HL-60 (cell line): ENCODE results near the gene COG1.
"Not testable (repeated sequence)": the region's sequence is repeated elsewhere in the genome, so short reads cannot be mapped to it uniquely, and the experiment has no call there.

ENCODE experiments used
- DNase-seq, 2 experiments: peaks; one replicate each; pipeline ENCODE4 v3.0.0-alpha.2; 2010 to 2020; ENCODE audit warnings: low read depth in 1 of 2, low spot score in 1 of 2
- H3K27ac ChIP-seq: fragments of 250-450 bp; sonication (Bioruptor Pico); replicated peaks from 2 replicates; pipeline ENCODE4 v1.5.1; 2020; ENCODE audit warnings: mild to moderate bottlenecking, moderate library complexity
- H3K27me3 ChIP-seq: fragments of 250-450 bp; sonication (Bioruptor Pico); 2 replicates; pipeline ENCODE4 v1.5.1; 2021; ENCODE audit warnings: mild to moderate bottlenecking, moderate library complexity; ENCODE audit not compliant: insufficient read depth, poor library complexity, severe bottlenecking
- H3K4me3 ChIP-seq: replicated peaks from 2 replicates; pipeline ENCODE4 v1.5.1; 2011; ENCODE audit warnings: mild to moderate bottlenecking, control low read depth, low read length; ENCODE audit not compliant: insufficient read depth
- GABPA ChIP-seq: IDR thresholded peaks from 2 replicates; pipeline ENCODE4 v1.6.1; 2012; ENCODE audit warnings: low read depth
- POLR2AphosphoS5 ChIP-seq: IDR thresholded peaks from 2 replicates; pipeline ENCODE4 v1.6.1; 2012; ENCODE audit warnings: low read depth
- SPI1 ChIP-seq: IDR thresholded peaks from 2 replicates; pipeline ENCODE4 v1.6.1; 2012; ENCODE audit warnings: low read depth, mild to moderate bottlenecking, borderline replicate concordance
- long read RNA-seq: library from polyadenylated mRNA; unstranded; transcript quantifications from one replicate; pipeline ENCODE4 v2.0.0, GENCODE V29; 2020
- TF ChIP-seq, protein P1 (sequence below): IDR thresholded peaks from one replicate; pipeline ENCODE4 v1.5.1; 2011; ENCODE audit warnings: low read length, control low read depth, inconsistent platforms; ENCODE audit not compliant: insufficient read depth
- TF ChIP-seq, protein P2 (sequence below): IDR thresholded peaks from 2 replicates; pipeline ENCODE4 v1.6.1; 2012; ENCODE audit warnings: low read depth; ENCODE audit not compliant: insufficient replicate concordance

The COG1 gene, protein sequence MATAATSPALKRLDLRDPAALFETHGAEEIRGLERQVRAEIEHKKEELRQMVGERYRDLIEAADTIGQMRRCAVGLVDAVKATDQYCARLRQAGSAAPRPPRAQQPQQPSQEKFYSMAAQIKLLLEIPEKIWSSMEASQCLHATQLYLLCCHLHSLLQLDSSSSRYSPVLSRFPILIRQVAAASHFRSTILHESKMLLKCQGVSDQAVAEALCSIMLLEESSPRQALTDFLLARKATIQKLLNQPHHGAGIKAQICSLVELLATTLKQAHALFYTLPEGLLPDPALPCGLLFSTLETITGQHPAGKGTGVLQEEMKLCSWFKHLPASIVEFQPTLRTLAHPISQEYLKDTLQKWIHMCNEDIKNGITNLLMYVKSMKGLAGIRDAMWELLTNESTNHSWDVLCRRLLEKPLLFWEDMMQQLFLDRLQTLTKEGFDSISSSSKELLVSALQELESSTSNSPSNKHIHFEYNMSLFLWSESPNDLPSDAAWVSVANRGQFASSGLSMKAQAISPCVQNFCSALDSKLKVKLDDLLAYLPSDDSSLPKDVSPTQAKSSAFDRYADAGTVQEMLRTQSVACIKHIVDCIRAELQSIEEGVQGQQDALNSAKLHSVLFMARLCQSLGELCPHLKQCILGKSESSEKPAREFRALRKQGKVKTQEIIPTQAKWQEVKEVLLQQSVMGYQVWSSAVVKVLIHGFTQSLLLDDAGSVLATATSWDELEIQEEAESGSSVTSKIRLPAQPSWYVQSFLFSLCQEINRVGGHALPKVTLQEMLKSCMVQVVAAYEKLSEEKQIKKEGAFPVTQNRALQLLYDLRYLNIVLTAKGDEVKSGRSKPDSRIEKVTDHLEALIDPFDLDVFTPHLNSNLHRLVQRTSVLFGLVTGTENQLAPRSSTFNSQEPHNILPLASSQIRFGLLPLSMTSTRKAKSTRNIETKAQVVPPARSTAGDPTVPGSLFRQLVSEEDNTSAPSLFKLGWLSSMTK
- long read RNA-seq, full-length matches to known transcripts = 128 of 256 reads
- long read RNA-seq, partial matches to known transcripts = 66 of 256 reads
- long read RNA-seq, other reads (novel, unspliced or antisense) = 62 of 256 reads

DNA sequence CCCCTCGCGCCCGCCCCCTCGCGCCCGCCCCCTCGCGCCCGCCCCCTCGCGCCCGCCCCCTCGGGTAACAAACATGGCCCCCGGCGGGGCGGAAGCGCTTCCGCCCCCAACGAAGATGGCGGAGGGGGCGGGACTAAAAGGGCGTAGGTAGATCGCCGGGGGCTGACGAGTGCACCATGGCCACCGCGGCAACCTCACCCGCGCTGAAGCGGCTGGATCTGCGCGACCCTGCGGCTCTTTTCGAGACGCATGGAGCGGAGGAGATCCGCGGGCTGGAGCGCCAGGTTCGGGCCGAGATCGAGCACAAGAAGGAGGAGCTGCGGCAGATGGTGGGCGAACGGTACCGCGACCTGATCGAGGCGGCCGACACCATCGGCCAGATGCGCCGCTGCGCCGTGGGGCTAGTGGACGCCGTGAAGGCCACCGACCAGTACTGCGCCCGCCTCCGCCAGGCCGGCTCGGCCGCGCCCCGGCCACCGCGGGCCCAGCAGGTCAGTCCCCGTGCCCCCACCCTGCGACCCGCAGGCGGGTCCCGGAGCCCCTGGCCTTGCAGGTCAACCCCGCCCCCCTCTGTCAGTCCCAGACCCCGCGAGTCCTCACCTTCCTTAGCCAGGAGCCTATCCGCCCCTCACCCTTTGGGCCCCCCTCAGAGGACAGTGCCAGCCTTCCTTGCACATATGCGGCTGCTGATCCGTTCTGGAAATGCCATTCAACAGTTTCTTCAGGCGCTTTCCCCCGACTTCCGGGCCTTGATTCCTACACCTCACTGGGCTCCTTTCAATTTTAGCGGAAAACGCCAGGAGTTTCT, at the start of gene COG1:
Gene COG1, plus strand, starts transcription at position 162 of the 808 bp plus-strand sequence. Its CDS starts 15 bp downstream, at position 177.
- TF ChIP-seq GABPA = peak; percentile 80
- TF ChIP-seq, protein P1, sequence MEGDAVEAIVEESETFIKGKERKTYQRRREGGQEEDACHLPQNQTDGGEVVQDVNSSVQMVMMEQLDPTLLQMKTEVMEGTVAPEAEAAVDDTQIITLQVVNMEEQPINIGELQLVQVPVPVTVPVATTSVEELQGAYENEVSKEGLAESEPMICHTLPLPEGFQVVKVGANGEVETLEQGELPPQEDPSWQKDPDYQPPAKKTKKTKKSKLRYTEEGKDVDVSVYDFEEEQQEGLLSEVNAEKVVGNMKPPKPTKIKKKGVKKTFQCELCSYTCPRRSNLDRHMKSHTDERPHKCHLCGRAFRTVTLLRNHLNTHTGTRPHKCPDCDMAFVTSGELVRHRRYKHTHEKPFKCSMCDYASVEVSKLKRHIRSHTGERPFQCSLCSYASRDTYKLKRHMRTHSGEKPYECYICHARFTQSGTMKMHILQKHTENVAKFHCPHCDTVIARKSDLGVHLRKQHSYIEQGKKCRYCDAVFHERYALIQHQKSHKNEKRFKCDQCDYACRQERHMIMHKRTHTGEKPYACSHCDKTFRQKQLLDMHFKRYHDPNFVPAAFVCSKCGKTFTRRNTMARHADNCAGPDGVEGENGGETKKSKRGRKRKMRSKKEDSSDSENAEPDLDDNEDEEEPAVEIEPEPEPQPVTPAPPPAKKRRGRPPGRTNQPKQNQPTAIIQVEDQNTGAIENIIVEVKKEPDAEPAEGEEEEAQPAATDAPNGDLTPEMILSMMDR = no peak
- TF ChIP-seq, protein P2, sequence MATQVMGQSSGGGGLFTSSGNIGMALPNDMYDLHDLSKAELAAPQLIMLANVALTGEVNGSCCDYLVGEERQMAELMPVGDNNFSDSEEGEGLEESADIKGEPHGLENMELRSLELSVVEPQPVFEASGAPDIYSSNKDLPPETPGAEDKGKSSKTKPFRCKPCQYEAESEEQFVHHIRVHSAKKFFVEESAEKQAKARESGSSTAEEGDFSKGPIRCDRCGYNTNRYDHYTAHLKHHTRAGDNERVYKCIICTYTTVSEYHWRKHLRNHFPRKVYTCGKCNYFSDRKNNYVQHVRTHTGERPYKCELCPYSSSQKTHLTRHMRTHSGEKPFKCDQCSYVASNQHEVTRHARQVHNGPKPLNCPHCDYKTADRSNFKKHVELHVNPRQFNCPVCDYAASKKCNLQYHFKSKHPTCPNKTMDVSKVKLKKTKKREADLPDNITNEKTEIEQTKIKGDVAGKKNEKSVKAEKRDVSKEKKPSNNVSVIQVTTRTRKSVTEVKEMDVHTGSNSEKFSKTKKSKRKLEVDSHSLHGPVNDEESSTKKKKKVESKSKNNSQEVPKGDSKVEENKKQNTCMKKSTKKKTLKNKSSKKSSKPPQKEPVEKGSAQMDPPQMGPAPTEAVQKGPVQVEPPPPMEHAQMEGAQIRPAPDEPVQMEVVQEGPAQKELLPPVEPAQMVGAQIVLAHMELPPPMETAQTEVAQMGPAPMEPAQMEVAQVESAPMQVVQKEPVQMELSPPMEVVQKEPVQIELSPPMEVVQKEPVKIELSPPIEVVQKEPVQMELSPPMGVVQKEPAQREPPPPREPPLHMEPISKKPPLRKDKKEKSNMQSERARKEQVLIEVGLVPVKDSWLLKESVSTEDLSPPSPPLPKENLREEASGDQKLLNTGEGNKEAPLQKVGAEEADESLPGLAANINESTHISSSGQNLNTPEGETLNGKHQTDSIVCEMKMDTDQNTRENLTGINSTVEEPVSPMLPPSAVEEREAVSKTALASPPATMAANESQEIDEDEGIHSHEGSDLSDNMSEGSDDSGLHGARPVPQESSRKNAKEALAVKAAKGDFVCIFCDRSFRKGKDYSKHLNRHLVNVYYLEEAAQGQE = no peak
- no peak for TF ChIP-seq SPI1
- no peaks in the 10 kb centered on the region for H3K27me3 ChIP-seq
- peak within 1 kb of the TSS; percentile 89 for H3K27ac ChIP-seq
- peak within 1 kb of the TSS; percentile 86 for H3K4me3 ChIP-seq
- peak; percentile 69 to 81 for DNase-seq

DNA sequence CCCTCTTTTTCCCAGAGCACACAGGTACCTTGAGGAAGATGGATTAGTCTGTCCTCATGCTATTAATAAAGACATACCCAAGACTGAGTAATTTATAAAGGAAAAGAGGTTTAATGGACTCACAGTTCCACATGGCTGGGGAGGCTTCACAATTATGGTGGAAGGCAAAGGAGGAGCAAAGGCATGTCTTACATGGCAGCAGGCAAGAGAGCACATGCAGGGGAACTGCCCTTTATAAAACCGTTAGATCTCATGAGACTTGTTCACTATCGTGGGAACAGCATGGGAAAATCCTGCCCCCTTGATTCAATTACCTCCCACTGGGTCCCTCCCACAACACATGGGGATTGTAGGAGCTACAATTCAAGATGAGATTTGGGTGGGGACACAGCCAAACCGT, 48.6 kb upstream of the COG1 start:
- not testable (repeated sequence) for H3K4me3 ChIP-seq, H3K27me3 ChIP-seq, DNase-seq
- peak overlapping the region; percentile 71 for H3K27ac ChIP-seq

DNA sequence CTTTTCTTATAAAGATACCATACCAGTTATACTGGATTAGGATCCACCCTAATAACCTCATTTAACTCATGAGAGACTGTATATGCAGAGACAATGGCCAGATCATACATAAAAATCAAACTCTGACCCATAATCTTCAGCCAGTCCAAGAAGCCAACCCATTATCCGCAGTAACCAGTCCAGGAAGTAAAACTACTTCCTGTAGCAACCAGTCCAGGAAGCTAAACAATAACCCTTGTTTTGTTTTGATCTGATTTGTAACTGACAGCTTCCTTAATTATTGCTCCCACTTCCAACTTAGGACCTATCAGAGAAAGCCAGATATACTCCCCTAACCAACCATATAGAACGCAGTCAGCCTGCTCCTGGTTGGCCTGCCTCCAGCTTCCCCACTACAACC, 47.2 kb upstream of the COG1 start:
- H3K27me3 ChIP-seq = no peaks in the 10 kb centered on the region
- no peak for DNase-seq
- no peak overlapping the region for H3K4me3 ChIP-seq
- TF ChIP-seq GABPA = no peak
- TF ChIP-seq, protein P1 = no peak
- TF ChIP-seq, protein P2 = no peak
- no peak for TF ChIP-seq SPI1
- TF ChIP-seq POLR2AphosphoS5 = no peak
- no peak overlapping the region for H3K27ac ChIP-seq

DNA sequence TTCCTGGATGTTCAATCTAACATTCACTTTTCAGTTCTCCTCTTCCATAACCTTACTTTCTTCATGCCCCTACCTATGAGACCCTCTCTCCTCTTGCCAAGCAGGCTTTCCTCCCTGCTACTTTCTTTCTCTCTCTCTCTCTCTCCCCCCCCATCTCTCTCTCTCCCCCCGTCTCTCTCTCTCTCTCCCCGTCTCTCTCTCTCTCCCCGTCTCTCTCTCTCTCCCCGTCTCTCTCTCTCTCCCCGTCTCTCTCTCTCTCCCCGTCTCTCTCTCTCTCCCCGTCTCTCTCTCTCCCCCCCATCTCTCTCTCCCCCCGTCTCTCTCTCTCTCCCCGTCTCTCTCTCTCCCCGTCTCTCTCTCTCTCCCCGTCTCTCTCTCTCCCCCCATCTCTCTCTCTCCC, 45.1 kb upstream of the COG1 start:
- not testable (repeated sequence) for H3K27me3 ChIP-seq, DNase-seq, H3K4me3 ChIP-seq, H3K27ac ChIP-seq
